ENCODE data around the gene DKK2. TPM values are rescaled to one million over a fixed set of nuclear protein-coding genes. Genes with fewer than 3 reads are reported as not detected.

DKK2 gene
- total RNA-seq, 2 donors from 2014 or later = 0.27 to 2.2 TPM

GRCh38 chr4:106982711-106983211 lies 53.4 kb downstream of the DKK2 start:
- Histone ChIP-seq H3K4me1 (ENCODE audit: control insufficient read depth in 1 of 2, low read depth in 2 of 2) (no peaks in the 10 kb centered on the region), H3K27me3 (replicated peaks; ENCODE audit: insufficient read depth) (no peaks in the 10 kb centered on the region), H3K4me3 (no peak overlapping the region), H3K9me3 (no peaks in the 10 kb centered on the region), H3K27ac (no peak overlapping the region), H3K36me3 (no peaks in the 10 kb centered on the region)
- TF ChIP-seq, protein P1, sequence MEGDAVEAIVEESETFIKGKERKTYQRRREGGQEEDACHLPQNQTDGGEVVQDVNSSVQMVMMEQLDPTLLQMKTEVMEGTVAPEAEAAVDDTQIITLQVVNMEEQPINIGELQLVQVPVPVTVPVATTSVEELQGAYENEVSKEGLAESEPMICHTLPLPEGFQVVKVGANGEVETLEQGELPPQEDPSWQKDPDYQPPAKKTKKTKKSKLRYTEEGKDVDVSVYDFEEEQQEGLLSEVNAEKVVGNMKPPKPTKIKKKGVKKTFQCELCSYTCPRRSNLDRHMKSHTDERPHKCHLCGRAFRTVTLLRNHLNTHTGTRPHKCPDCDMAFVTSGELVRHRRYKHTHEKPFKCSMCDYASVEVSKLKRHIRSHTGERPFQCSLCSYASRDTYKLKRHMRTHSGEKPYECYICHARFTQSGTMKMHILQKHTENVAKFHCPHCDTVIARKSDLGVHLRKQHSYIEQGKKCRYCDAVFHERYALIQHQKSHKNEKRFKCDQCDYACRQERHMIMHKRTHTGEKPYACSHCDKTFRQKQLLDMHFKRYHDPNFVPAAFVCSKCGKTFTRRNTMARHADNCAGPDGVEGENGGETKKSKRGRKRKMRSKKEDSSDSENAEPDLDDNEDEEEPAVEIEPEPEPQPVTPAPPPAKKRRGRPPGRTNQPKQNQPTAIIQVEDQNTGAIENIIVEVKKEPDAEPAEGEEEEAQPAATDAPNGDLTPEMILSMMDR (IDR thresholded peaks at IDR 0.05) = no peak
- no peak for ATAC-seq (ENCODE audit: insufficient number of reproducible peaks, low FRiP score, low read depth)
- no peak for DNase-seq (ENCODE audit: low spot score)

GRCh38 chr4:106981431-106981830 lies 54.7 kb downstream of the DKK2 start:
- no peak overlapping the region for H3K4me3 ChIP-seq
- H3K27ac ChIP-seq = no peak overlapping the region
- H3K36me3 ChIP-seq = no peaks in the 10 kb centered on the region
- TF ChIP-seq, protein P1 (IDR thresholded peaks at IDR 0.05) = no peak
- no peaks in the 10 kb centered on the region for H3K9me3 ChIP-seq
- no peaks in the 10 kb centered on the region for H3K4me1 ChIP-seq (ENCODE audit: control insufficient read depth in 1 of 2, low read depth in 2 of 2)
- no peak for ATAC-seq (ENCODE audit: insufficient number of reproducible peaks, low FRiP score, low read depth)
- H3K27me3 ChIP-seq (replicated peaks; ENCODE audit: insufficient read depth) = no peaks in the 10 kb centered on the region
- no peak for DNase-seq (ENCODE audit: low spot score)

GRCh38 chr4:106979476-106979875 lies 56.6 kb downstream of the DKK2 start:
- no peaks in the 10 kb centered on the region for H3K9me3 ChIP-seq
- ATAC-seq (ENCODE audit: insufficient number of reproducible peaks, low FRiP score, low read depth) (no peak), DNase-seq (ENCODE audit: low spot score) (no peak)
- H3K4me1 ChIP-seq (ENCODE audit: control insufficient read depth in 1 of 2, low read depth in 2 of 2) = no peaks in the 10 kb centered on the region
- H3K27me3 ChIP-seq (replicated peaks; ENCODE audit: insufficient read depth) = no peaks in the 10 kb centered on the region
- TF ChIP-seq, protein P1 (IDR thresholded peaks at IDR 0.05) = no peak
- H3K36me3 ChIP-seq = no peaks in the 10 kb centered on the region
- no peak overlapping the region for H3K27ac ChIP-seq
- H3K4me3 ChIP-seq = no peak overlapping the region

DNA sequence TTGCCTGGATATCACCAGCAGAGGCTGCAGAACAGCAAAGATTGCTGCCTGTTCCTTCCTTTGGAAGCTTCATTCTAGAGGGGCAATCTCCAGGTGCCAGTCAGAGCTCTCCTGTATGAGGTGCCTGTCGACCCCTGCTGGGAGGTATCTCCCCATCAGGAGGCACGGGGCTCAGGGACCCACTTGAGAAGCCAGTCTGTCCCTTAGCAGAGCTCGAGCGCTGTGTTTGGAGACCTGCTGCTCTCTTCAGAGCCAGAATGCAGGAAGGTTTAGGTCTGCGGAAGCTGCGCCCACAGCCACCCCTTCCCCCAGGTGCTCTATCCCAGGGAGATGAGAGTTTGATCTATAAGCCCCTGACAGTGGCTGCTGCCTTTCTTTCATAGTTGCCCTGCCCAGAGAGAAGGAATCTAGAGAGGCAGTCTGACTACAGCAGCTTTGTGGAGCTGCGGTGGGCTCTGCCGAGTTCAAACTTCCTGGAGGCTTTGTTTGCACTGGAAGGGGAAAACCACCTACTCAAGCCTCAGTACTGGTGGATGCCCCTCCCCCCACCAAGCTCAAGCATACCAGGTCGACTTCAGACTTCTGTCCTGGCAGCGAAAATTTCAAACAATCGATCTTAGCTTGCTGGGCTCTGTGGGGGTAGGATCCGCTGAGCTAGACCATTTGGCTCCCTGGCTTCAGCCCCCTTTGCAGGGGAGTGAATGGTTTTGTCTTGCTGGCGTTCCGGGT lies 57.9 kb downstream of the DKK2 start:
- H3K4me1 ChIP-seq (ENCODE audit: control insufficient read depth in 1 of 2, low read depth in 2 of 2) = no peaks in the 10 kb centered on the region
- no peaks in the 10 kb centered on the region for H3K36me3 ChIP-seq
- H3K9me3 ChIP-seq = no peaks in the 10 kb centered on the region
- TF ChIP-seq, protein P1 (IDR thresholded peaks at IDR 0.05) = no peak
- H3K4me3 ChIP-seq = no peak overlapping the region
- DNase-seq (ENCODE audit: low spot score) (no peak), ATAC-seq (ENCODE audit: insufficient number of reproducible peaks, low FRiP score, low read depth) (no peak)
- H3K27me3 ChIP-seq (replicated peaks; ENCODE audit: insufficient read depth) = no peaks in the 10 kb centered on the region
- H3K27ac ChIP-seq = no peak overlapping the region

DNA sequence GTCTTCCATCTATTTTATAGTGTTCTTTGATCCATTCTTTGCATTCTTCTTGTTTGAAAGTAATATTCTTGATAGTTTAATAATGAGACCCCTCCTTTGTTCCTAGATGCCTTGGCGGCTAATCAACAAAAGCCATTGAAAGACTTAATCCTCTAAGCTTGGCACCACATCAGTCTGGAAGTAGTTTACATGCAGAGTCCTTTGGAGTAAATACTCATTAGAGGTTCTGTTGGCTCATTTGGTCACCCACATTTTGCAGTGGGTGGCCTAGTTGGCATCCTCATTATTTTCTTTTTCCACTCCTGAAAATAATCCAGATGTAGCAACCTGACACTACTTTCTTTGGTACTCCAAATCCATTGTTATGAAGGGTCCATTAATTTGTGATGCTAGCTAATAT lies 64.5 kb downstream of the DKK2 start:
- ATAC-seq (ENCODE audit: insufficient number of reproducible peaks, low FRiP score, low read depth) (no peak), DNase-seq (ENCODE audit: low spot score) (no peak)
- no peaks in the 10 kb centered on the region for H3K36me3 ChIP-seq
- H3K4me1 ChIP-seq (ENCODE audit: control insufficient read depth in 1 of 2, low read depth in 2 of 2) = no peaks in the 10 kb centered on the region
- H3K4me3 ChIP-seq = no peak overlapping the region
- TF ChIP-seq, protein P1 (IDR thresholded peaks at IDR 0.05) = no peak
- no peaks in the 10 kb centered on the region for H3K27me3 ChIP-seq (replicated peaks; ENCODE audit: insufficient read depth)
- no peaks in the 10 kb centered on the region for H3K9me3 ChIP-seq
- no peak overlapping the region for H3K27ac ChIP-seq
